ENCODE data around the gene BATF2.
"Not testable (repeated sequence)": the region's sequence is repeated elsewhere in the genome, so short reads cannot be mapped to it uniquely, and the experiment has no call there.

Gene BATF2

GRCh38 chr11:65008873-65009272 lies 12.1 kb upstream of the BATF2 start:
- DNase-seq, result no peak
- Histone ChIP-seq H3K36me3 (no peaks in the 10 kb centered on the region), H3K4me1 (no peaks in the 10 kb centered on the region), H3K9me3 (no peaks in the 10 kb centered on the region), H3K27me3 (no peaks in the 10 kb centered on the region), H3K4me3 (ENCODE audit: low read depth, low read length) (no peak overlapping the region)
- no peak for TF ChIP-seq CTCF (IDR thresholded peaks at IDR 0.05; ENCODE audit: low read depth, low read length)

DNA sequence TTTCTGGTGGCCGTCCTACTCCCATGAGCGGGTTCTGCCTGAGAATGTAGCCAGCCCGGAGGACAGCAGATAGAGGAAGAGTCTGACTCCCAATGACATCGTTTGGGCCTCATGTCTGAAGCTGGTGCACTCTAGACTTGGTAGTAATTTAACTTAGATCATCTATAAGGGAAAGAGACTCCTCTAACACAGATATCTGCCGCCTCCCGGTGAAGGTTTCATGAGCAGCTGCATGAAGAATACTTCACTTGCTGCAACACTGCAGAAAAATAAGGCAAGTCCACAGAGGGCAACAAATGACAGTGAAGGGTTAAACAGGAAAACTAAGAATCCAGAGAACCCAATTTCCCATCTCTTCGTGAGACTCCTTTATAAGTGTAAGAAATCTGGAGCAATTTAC lies 11.2 kb upstream of the BATF2 start:
- Histone ChIP-seq H3K36me3 (no peaks in the 10 kb centered on the region), H3K4me1 (no peaks in the 10 kb centered on the region), H3K4me3 (ENCODE audit: low read depth, low read length) (no peak overlapping the region), H3K27me3 (no peaks in the 10 kb centered on the region), H3K9me3 (no peaks in the 10 kb centered on the region)
- no peak for TF ChIP-seq CTCF (IDR thresholded peaks at IDR 0.05; ENCODE audit: low read depth, low read length)
- no peak for DNase-seq

DNA sequence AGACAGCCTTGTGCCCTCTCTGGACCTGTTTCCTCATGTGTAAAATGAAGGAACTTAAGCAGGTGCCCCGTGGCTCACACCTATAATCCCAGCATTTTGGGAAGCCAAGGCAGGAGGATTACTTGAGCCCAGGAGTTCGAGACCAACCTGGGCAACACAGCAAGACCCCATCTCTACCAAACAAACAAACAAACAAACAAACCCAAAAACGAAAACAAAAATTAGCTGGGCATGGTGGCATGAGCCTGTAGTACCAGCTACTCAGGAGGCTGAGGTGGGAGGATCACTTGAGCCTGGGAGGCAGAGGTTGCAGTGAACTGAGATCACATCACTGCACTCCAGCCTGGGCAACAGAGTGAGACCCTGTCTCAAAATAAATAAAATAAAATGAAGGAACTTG lies 7.2 kb upstream of the BATF2 start:
- H3K4me1 ChIP-seq; H3K4me3 ChIP-seq (ENCODE audit: low read depth, low read length); H3K36me3 ChIP-seq; DNase-seq; H3K27me3 ChIP-seq; H3K9me3 ChIP-seq: not testable (repeated sequence)

DNA sequence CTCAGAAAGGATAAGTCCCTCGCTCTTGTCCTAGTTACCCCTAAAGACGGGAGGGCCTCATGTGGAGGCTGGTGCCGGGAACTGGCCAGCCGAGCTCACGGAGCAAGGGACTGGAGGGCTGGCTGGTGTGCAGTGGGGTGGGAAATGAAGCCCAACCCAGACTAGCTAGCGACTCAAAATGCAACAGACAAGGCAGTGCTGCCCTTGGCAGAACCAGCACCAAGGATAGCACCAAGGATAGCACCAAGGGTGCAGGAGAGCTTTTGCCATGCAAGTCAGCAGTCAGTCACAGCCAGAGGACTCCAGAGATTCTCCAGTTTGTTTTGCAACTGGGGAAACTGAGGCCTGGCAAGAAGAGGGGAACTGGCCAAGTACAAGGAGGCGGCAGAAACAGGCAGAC lies 6.5 kb upstream of the BATF2 start:
- no peak for DNase-seq

DNA sequence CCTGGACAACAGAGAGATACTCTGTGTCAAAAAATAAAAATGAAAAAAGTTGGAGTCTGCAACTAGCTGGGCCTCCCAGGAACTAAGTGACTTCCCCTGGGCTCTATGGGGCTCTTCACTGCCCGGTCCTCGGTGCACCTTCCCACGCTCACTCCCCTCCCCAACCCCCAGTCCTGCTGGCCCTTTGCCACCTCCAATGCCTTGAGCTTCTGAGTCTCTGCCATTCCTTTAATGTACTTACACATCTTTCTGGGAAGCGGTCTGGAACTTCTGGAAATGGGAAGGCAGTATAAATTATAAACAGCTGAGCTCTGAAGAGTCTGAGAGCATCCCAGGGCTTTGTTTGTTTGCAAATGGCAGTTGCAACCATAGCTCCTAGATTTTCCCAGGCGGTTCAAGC lies 5.9 kb upstream of the BATF2 start:
- Histone ChIP-seq H3K4me3 (ENCODE audit: low read depth, low read length) (no peak overlapping the region), H3K9me3 (no peaks in the 10 kb centered on the region), H3K36me3 (no peaks in the 10 kb centered on the region), H3K4me1 (no peaks in the 10 kb centered on the region), H3K27me3 (no peaks in the 10 kb centered on the region)
- DNase-seq, result no peak
- TF ChIP-seq CTCF (IDR thresholded peaks at IDR 0.05; ENCODE audit: low read depth, low read length), result no peak

More for the DNA sequence above, 6.5 kb upstream of the BATF2 start:
- no peak for TF ChIP-seq CTCF (IDR thresholded peaks at IDR 0.05; ENCODE audit: low read depth, low read length)
- H3K9me3 ChIP-seq, result no peaks in the 10 kb centered on the region
- no peak overlapping the region for H3K4me3 ChIP-seq (ENCODE audit: low read depth, low read length)
- H3K27me3 ChIP-seq, result no peaks in the 10 kb centered on the region
- H3K36me3 ChIP-seq, result no peaks in the 10 kb centered on the region
- H3K4me1 ChIP-seq, result no peaks in the 10 kb centered on the region

DNA sequence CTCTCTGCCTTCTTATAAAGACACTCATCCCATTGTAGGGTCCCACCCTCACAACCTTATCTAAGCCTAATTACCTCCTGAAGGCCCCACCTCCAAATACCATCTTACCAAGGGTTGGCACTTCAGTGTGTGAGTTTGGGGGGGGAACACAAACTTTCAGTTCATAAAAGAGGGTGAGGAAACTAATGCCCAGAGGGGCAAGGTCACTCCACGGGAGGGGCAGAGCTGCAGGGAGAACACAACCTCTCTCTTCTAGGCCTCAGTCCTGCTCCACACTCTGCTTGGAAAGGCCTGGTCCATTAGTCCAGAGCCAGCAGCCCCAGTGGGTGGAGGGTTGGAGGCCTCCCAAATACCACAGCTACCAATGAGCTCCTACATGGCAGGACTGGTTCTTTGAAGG lies 2.7 kb upstream of the BATF2 start:
- H3K4me1 ChIP-seq, result no peaks in the 10 kb centered on the region
- no peaks in the 10 kb centered on the region for H3K27me3 ChIP-seq
- no peak for TF ChIP-seq CTCF (IDR thresholded peaks at IDR 0.05; ENCODE audit: low read depth, low read length)
- no peak overlapping the region for H3K4me3 ChIP-seq (ENCODE audit: low read depth, low read length)
- DNase-seq, result no peak
- no peaks in the 10 kb centered on the region for H3K9me3 ChIP-seq
- no peaks in the 10 kb centered on the region for H3K36me3 ChIP-seq
